GM12892 (cell line): Measurements from ENCODE around the gene DCC.

Source experiments
- POLR2A ChIP-seq: IDR thresholded peaks from 2 replicates; pipeline ENCODE4 v1.6.1; 2011; ENCODE audit warnings: low read depth, low read length, control low read depth
- POLR2AphosphoS5 ChIP-seq: IDR thresholded peaks from 2 replicates; pipeline ENCODE4 v1.6.1; 2011; ENCODE audit warnings: low read depth, low read length, control low read depth
- TAF1 ChIP-seq: IDR thresholded peaks from 2 replicates; pipeline ENCODE4 v1.6.1; 2011; ENCODE audit warnings: low read depth, mild to moderate bottlenecking, control low read depth, low read length, borderline replicate concordance

DNA sequence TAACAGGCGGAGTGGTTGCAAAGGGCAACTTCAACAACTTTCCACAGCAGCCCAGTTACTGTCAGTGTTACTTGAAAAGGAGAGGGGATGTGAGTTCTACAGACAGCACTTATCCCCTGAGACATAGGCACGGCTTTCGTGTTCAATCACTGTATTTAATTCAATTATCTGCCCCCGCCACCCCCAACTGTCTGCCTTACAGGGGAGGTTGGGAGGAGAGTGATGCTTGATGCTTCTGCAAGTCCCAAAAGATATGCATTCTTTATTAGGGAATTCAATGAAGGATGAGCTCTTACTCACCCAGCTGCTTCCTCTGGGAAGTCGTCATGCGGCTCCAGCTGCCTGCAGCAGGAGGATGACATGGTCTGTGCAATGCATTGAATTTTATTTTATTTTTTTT is 639.9 kb downstream of the DCC start:
- TF ChIP-seq POLR2AphosphoS5, result no peak
- no peak for TF ChIP-seq POLR2A
- no peak for TF ChIP-seq TAF1
